ENCODE data around the gene ZFYVE28.

The ZFYVE28 gene

DNA sequence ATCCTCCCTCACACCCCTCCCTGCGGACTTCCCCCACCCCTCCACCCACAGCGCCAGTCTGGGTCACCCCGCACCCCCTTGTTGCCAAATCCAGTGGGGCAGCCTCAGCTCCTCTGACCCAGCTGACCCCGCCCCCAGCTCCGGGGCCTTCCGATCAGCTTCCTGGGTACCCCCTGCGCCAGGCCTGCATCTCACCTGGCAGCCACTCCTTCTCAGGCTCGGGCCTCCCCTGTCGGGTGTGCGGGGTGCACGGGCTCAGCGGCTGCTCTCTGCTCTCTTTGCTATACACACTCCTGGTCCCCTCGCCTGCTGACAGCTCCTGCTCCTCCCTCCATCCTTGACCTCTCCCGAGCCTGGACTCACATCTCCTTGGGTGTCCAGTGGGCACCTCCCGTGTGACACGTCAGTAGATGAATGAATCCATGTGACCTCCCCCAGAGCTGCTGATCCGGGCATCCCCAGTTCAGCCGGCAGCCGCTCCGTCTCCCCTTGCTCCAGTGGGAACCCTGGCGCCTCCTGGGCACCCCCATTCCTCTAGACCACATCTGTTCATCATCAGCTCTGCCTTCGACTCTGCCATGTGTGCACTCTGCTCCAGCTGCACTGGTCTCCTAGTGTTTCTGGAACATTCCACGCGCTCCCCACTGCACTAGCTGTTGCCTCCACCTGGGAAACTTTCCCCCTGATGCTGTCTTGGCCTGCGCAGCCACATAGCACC is 10.2 kb upstream of the ZFYVE28 start:
- no peak for DNase-seq (ENCODE audit: low spot score)
- no peak for FAIRE-seq

DNA sequence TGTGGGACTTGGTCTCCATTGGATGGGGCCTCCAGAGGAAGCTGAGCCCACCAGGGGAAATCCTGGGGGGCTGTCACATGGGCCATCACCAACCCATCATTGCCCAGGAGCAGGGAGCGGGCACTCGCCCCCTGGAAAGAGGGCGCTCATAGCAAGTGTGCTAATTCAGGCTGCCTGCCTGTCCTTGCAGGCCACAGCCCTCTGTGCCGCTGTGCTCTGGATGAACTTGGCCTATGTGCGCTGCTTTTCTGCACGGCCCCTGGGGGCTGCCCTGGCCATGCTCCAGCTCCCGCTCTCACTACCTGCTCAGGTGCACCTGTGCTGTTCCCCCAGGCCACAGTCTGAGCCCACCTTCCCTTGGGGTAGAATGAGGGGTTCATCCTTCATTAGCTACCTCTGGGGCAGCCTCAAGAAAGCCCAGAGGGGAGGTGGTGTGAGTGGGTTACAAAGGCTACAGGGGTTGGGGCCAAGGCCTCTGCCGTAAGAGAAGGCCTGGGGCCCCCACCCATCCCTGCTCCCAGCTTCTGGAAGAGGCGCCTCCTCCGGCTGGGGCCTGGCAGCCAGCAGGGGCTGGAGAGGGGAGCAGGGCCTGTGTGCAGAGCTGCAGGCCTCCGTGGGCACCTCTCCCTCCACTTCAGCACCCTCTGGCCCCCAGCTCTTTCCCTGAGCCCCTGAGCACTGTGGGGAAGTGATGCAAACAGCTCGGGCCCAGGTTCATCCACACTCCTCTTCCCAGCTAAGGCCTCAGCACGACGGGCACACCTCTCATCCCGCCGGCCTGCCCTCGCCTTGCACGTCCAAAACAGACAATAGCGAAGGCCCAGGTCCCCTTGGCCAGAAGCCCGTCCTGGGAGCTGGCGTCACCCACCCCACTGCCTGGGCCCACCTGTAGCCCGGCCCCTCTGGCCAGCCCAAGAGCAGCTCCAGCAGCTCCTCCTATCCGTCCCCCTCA is 9.2 kb upstream of the ZFYVE28 start:
- FAIRE-seq (no peak), DNase-seq (ENCODE audit: low spot score) (no peak)

DNA sequence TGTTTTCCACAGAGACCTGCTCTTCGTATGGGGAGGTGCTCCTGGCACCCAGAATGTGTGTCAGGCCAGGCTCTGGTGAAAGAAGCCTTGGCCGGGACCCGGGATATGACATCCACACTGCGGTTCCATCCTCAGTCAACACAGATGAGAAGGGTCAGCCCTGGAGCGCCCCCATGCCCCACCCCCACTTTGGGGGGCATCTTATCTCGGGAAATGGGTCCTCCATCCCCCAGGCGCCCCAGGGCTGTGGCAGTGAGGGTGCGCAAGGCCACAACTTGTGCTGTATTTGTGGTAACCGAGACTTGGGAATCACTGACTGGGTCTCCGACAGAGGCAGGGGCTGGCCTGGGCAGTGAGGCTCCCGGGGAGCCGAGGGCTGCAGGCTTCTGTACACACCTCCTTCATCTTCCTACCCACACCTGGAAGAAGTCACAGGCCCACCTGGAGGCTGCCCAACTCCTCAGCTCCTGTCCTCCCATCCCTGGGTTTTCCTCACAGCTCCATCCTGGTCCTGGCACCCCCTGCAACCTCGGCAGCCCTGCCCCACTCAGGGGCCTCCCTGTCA is 8.3 kb upstream of the ZFYVE28 start:
- no peak for FAIRE-seq

DNA sequence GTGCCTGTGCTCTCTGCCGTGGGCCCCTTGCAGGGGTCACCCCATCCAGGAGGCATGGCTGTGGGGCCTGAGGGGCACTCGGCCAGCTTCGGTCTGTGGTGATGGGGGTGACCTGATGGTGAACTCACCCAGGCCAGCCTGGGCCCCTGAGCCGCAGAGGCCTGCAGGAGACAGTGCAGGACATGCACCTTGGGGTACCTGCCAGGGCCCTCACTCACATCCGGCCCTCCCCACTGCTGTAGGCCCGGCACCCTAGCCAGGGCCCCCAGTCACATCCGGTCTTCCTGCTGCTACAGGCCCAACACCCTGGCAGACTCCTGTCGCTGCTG is 7.6 kb upstream of the ZFYVE28 start:
- no peak for DNase-seq (ENCODE audit: low spot score)
- no peak for FAIRE-seq

More for the DNA sequence above, 8.3 kb upstream of the ZFYVE28 start:
- DNase-seq (ENCODE audit: low spot score), result no peak

DNA sequence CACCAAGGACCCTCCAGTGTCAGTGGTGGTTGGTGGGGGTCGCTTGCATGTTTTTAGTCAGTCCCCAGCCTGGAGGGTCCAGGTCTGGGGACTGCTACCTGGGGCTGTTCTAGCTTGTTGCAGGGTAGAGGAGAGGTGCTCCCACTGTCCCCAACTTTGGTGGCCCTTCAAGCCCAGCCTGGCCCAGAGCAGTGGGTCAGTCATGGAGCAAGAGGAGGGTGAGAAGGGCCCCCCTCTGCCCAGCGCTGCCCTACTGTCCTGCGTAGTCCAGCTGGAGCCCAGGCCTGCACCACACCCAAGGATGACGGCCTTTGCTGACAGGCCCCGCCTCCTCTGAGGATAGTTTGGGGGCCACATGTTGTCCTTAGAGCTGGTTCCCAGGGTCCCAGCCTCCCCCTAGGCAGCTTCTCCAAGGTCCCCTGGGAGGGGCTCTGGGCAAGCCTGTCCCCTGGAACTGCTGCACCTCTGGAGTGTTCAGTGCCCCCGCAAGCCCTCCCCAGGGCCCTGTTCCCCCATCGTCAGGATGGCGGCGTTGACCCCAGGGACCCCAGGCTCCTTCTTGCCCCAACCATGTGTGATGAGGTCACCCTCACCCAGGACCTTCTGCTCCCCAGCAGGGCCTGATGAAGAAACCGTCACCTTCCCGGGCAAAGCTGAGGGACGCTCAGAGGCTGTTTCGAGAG is 7.1 kb upstream of the ZFYVE28 start:
- FAIRE-seq (no peak), DNase-seq (ENCODE audit: low spot score) (no peak)

DNA sequence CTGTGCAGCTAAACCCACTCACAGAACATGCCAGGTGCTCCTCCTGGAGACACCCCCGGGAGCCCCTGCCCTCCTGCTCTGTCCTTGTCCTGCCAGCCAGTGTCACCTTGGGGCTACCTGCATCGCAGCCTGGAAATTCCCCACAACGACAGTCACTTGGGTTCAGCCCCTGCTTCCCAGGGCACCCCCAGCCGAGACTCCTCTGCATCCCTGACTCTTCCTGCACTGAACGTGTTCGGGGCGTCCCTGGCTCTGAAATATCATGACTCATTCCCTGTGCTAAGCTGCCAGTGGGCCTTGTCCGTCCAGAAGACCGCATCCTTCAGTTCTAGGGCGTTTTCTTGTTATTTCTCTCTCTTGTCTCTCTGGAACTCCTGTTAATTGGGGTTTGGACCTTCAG is 6.1 kb upstream of the ZFYVE28 start:
- DNase-seq (ENCODE audit: low spot score) (no peak), FAIRE-seq (no peak)

DNA sequence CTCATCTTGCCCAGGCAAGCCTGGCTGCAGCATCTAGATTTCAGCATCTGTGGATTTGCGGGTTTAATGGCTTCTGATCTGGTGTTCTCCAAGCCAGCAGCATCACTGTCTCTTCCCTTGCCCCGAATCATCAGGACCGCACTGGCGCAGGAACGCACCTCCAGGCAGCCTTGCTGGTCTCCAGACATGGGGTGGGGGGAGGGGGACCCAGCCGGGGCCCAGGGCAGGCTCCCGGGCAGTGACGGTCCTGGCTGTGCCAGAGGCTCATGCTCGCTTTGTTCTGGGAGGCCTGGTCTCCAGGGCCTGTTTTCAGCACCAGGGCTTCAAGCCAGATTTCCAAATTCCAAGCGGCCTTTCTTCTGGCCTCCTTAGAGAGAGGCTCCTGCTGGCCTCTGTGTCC is 5.2 kb upstream of the ZFYVE28 start:
- FAIRE-seq (no peak), DNase-seq (ENCODE audit: low spot score) (no peak)

DNA sequence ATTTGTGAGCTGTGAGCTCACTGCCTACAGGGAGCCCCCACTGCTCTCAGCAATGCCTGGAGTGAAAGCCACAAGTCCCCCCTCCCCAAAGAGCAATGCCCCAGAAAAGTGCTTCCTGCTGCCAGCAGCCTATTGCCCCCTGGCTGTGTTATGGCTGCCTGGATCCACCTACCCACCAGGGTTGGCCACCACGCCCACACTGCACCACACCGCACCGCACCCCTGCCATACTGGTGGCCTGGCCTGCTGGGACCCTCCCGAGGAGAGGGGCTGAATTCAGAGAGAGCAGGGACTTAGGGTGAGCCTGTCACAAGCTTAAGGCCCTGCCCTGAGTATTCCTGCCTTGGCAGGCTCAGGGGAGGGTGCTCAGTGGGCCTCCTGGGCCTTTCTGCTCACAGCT is 4.6 kb upstream of the ZFYVE28 start:
- FAIRE-seq, result no peak
- DNase-seq (ENCODE audit: low spot score), result no peak

DNA sequence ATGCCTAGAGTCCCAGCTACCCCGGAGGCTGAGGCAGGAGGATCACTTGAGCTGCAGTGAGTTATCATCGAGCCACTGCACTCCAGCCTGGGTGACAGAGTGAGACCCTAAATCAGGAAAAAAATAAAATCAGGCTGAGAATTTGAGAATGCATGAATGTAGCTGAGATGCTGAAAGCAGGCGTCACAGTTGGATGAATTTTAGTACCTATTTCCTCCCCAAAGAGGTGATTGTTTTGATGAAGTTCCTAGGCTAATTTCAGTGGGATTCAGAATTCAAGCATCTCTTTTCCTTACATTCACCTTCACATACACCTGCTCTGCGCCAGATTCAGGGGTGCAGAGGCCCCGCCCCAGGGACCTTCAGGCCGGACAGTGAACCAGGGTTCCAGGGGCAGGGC is 3.5 kb upstream of the ZFYVE28 start:
- DNase-seq (ENCODE audit: low spot score), result no peak
- no peak for FAIRE-seq

DNA sequence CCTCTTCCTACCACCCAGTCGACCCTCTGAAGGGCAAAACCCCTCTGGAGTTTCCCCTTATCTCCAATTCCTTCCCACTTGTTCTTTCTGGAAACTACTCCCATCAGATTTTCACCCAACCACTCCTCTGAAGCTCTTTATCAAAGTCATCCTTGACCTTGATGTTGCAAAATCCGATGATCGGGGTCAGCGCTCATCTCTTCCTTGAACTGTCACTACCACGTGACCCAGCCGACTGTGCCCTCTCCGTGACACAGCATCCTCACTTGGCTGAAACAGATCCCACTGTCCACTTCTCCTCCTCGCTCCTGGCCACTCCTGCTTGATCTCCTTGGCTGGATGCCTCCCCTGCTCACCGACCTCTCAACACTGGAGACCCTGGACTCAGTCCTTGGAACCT is 1.4 kb upstream of the ZFYVE28 start:
- DNase-seq (ENCODE audit: low spot score) (no peak), FAIRE-seq (no peak)

DNA sequence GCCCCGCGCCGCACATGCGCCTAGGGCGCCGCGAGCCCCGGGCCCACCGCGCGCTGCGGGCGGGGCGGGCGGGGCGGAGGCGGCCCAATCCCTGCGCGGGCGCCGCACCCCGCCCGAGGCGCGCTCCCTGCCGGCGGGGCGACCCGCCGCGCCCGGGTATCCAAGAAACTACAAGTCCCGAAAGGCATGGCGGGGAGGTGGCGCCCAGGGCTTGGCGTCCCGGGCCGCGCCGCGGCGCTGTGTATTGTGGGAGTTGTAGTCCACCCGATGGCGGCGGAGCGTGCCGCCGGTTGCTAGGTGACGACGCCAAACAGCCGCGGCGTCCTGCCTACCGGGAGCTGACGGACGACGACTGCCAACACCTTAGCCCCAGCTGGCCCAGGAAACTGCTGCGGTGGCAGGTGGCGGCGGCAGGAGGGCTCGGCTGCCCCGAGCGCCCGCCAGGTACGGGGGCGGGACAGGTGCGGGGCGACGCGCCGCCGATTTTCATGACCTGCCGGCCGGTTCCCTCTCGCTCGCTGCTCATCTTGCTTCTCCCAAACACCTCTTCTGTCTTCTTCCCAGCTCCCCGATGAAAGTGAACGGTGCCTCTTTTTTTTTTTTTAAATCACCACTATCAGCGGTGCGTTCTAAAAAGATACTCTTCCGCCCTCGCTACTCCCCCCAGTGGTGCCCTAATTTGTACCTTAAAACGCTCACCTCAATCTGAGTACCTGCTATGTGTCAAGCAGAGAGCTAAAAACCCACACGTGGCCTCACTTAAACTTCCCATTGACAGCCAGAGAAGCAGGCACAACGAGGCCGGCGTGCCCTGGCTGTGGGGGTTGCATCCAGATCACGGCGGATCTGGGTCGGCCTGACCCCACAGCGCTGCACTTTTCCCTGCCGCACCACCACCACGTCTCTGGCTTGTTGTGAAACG is 466 bp upstream of the ZFYVE28 start, which contains the start of gene CFAP99:
TSS of gene CFAP99 (plus strand) at position 306 of the 922 bp plus-strand sequence.
- FAIRE-seq, result no peak
- DNase-seq (ENCODE audit: low spot score), result peak; percentile 93

DNA sequence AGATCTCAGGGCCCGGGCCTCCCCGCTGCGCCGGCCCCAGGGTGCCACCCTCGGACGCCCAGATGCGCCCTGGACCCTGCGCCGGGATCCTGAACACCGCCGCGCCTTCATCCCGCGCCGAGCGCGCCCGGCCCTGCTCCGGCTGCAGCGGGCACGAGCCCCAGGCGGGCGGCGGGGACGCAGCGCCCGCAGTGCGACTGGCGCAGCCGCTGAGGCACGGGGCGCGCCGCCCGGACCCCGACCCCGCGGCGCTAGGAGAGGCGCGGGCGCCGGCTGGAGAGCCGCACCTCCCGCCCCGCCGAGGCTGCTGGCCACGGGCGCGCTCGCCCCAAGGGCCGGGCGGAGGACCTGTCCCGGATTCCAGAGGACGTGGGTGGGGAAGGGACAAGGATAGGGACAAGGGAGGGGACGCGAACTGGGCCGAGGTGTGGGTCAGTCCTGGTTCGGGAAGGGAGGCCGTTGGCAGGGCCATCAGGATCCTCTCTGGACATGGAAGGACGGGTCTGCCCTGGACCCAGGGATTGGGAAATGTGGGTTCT is 1.1 kb downstream of the ZFYVE28 start:
- DNase-seq (ENCODE audit: low spot score) (no peak), FAIRE-seq (no peak)

DNA sequence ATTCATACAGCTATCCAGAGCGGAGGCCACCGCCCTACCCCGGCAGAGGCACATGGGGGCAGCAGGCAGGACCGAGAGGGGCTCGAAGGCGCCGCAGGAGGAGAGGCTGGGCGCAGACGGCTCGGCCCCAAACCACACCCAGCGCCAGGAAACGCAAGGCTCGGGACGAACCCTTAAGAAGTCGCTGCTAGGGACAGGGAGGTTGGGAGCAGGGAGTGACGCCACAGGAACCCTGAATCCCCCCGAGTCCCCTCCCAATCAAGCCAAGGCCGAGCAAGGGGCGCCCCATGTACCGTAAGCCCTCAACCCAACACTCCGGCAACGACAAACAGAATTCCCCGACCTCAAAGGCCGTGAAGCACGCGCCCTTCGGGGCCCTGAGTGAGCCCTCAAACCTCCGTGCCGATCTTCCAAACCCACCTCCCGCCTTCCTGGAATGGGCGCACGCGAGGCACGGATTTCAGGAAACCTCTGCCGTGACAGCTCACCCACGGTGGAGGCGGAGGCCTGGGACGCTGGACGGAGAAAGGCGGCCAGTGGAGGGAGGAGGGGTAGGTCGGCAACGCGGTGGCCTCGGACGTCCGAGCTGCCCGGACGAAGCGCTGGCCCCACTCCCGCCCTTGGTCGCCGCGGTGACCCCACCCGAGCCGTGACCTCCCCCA is 1.8 kb downstream of the ZFYVE28 start:
- DNase-seq (ENCODE audit: low spot score) (no peak), FAIRE-seq (no peak)

DNA sequence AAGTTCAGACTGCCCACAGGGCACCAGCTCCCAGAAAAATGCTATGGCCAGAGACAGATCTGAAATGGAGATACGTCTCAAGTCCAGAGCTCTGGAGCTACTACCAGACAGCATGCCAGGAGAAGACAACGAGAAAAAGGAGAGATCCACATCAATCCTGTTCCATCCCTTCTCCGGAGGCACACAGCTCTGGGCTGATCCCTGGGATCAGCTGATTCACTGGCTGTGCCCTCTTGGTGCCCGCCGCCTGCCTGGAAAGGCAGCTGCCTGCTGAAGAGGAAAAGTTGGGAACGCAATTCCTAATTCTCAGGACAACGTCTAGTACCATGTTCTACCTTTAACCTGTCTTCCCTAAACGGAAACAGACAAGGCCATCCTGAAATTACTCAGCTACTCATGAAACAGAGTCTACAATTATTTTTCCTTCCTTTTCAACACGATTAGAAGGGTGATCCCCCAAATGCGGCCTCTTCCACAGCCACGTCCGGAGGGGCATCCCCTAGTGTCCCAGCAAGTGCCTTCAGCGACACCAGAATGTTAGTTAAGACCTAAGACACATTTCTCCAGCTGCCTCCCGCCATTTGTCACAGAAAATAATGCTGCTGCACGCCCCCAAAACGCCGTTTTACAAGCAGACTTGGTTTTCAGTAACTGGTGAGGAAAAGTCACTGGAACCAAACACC is 2.4 kb downstream of the ZFYVE28 start:
- FAIRE-seq (no peak), DNase-seq (ENCODE audit: low spot score) (no peak)

DNA sequence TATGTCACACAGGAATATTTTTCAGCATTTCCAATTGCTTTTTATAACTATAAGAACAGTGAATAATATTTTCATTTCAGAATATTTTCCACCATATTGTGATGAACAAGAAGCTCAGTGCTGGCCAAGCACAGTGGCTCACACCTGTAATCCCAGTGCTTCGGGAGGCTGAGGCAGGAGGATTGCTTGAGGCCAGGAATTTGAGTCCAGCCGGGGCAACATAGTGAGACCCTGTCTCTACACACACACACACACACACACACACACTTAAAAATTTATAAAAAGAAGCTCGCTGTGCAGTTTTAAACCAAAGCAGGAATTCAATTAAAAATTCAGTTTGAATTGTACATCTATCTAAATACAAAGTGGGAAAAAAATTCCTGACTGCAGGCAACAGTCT is 3.2 kb downstream of the ZFYVE28 start:
- DNase-seq (ENCODE audit: low spot score) (no peak), FAIRE-seq (no peak)

DNA sequence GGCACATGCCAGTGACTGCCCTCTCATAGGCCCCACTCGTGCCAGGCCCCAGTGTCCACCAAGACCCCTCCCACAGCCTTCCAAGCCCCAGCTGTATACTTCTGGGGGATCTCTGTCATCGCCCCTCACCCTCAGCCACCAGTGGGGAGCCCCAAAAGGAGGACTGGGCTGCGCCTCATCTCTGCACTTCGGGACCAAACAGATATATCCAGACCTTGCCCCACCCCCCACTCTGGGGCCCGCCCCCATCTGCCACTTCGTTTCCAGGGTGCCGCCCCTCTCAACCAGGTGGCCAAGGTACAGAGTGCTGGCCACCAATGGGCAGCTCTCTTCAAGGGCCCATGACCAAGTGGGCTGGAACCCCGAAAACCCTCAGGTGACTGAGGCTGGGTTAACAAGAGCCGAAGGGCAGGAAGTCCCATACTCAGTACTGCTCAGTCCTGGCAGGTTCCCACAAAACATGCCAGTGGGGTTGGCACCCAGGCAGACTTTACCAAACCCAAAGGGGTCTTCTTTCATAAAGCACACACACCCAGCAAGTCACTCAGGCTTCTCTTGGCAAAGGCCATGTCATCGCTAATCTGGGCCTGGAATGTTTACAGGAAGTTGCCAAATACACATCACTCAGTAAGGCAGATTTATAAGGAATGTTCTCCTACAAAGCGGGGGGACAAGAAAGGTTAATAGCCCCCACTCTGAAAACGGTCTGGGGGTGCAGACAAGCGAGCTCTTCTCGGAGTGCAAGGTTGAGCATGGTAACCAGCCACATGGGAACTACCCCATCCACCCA is 4.4 kb downstream of the ZFYVE28 start:
- no peak for FAIRE-seq
- no peak for DNase-seq (ENCODE audit: low spot score)

DNA sequence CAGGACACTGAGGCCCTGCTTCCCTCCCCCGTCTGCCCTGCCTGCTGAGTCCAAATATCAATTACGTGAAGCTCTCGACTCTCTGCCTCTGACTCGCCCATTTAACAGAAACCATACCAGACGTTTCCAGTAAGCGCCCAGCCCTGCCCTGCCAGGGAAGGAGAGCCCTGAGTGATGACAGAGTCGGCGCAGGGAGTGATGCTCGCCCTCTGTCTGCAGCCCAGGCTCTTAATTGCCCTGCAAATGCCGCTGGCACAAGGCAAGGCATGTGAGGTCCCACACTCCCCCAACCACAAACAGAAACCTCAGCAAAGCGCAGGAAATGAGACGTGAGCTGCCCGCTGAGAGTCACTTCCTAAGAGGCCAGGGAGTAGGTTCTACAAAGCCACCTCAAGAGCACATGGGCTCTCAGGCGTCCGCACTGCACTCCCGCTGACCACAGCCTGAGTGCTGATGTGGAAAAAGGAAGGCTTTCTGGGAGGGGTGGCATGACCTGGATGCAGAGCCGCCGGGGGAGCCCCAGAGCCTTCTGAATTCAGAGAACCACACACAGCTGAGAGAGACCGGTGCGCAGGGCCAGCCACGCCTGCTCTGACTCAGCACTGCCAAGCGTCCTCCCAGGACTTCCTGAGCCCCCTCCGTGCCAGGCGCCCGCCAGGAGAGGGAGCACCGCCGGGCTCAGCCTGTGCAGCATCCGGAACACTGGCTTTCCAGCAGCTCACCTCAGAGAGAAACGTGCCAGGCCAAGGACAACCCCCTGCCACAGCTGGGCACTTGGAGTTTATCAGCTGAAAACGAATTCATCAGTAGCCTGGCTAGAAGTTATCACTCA is 5.3 kb downstream of the ZFYVE28 start:
- DNase-seq (ENCODE audit: low spot score) (peak; percentile 90), FAIRE-seq (no peak)

DNA sequence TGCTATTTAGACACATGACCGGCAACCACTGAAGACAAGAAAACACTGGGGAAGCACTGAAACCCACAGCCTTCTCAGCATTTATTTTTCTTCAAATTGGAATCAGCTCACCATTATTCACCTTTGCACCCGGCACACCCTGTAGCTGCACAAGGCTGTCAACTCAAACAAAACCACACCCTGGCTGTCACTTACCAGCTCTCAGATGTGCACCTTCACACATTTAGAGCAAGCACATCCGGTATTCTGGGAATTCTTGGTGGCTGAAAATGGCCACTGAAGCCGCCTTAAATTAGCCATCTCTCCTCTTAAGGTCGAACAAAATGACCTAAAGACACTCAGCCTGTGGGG is 5.9 kb downstream of the ZFYVE28 start:
- FAIRE-seq (no peak), DNase-seq (ENCODE audit: low spot score) (peak; percentile 8)
